Endothelial cell of umbilical vein (primary cell): ENCODE measurements around the gene CA5A. TPM values are rescaled to one million over a fixed set of nuclear protein-coding genes. Genes with fewer than 3 reads are reported as not detected.
A peak's percentile ranks its signal among the peaks of the same experiment; 100 is the strongest.

Experiments
- BruUV-seq: library from RNA; stranded (reverse); fragments of 400-500 nt; replicated peaks from 2 replicates; lab custom pipeline; 2021; lab: Mats Ljungman, UMichigan
- CTCF ChIA-PET: fragments of 300-600, 350-600 bp; sonication (Branson Sonifier 250); formaldehyde crosslinking; loops from one replicate; lab custom pipeline; 2021; ENCODE audit warnings: antibody characterized with exemption, inconsistent platforms; lab: Charles Lee
- POLR2A ChIA-PET: fragments of 300-600, 350-600 bp; sonication (Branson Sonifier 250); formaldehyde crosslinking; loops from one replicate; lab custom pipeline; 2021; ENCODE audit warnings: antibody characterized with exemption, inconsistent platforms; lab: Charles Lee
- DNase-seq: peaks from one replicate; pipeline ENCODE4 v3.0.0-alpha.2; 2011; ENCODE audit warnings: low read depth, low spot score
- FAIRE-seq: peaks from 2 replicates; lab custom pipeline; 2011; peaks lifted over from hg19 to GRCh38; lab: Jason Lieb, UNC
- H2AFZ ChIP-seq: 2 replicates; pipeline ENCODE4 v1.6.0; 2012; ENCODE audit warnings: low read depth, low read length, control low read depth, inconsistent platforms
- H3K27ac ChIP-seq: 2 replicates; pipeline ENCODE4 v1.5.1; 2011; ENCODE audit warnings: low read depth, mild to moderate bottlenecking, control low read depth, low read length, moderate library complexity; ENCODE audit not compliant: insufficient read depth
- H3K27me3 ChIP-seq, 2 experiments: 2 replicates each; pipeline versions ENCODE4 v1.6.0 to v1.6.1; 2011; ENCODE audit warnings: low read length in 2 of 2, mixed read lengths in 1 of 2; ENCODE audit not compliant: control insufficient read depth in 2 of 2, insufficient read depth in 2 of 2
- H3K36me3 ChIP-seq, 2 experiments: 2 replicates in 1 of 2; 3 replicates in 1 of 2; pipeline ENCODE4 v1.5.1; 2011; ENCODE audit warnings: low read length in 2 of 2, mild to moderate bottlenecking in 1 of 2, moderate library complexity in 1 of 2; ENCODE audit not compliant: control insufficient read depth in 2 of 2, insufficient read depth in 2 of 2; ENCODE audit errors: extremely low read depth in 1 of 2
- H3K4me1 ChIP-seq: 3 replicates; pipeline ENCODE4 v1.5.1; 2011; ENCODE audit warnings: mild to moderate bottlenecking, low read length; ENCODE audit not compliant: control insufficient read depth, insufficient read depth; ENCODE audit errors: extremely low read depth
- H3K4me2 ChIP-seq: 2 replicates; pipeline ENCODE4 v1.6.1; 2011; ENCODE audit warnings: low read length, control low read depth, mixed read lengths; ENCODE audit not compliant: insufficient read depth
- H3K4me3 ChIP-seq, 3 experiments: fragments of 200-600 bp in 1 of 3; sonication (generic), shearing (Covaris generic) in 1 of 3; replicated peaks in 1 of 3; 2 replicates each; pipeline ENCODE4 v1.5.1; 2011 to 2016; ENCODE audit warnings: control low read depth in 3 of 3, low read length in 3 of 3, mild to moderate bottlenecking in 2 of 3, inconsistent platforms in 1 of 3, low read depth in 1 of 3, moderate library complexity in 1 of 3; ENCODE audit not compliant: insufficient read depth in 1 of 3
- H3K79me2 ChIP-seq: 2 replicates; pipeline ENCODE4 v1.6.0; 2012; ENCODE audit warnings: low read length, inconsistent platforms; ENCODE audit not compliant: control insufficient read depth, insufficient read depth
- H3K9ac ChIP-seq: replicated peaks from 2 replicates; pipeline ENCODE3; 2011; ENCODE audit warnings: low read length, control low read depth; ENCODE audit not compliant: insufficient read depth; ENCODE audit errors: extremely low read depth
- H3K9me1 ChIP-seq: replicated peaks from 3 replicates; pipeline ENCODE4 v1.6.0; 2011; ENCODE audit warnings: mild to moderate bottlenecking, low read length; ENCODE audit not compliant: control insufficient read depth, insufficient read depth; ENCODE audit errors: extremely low read depth
- H3K9me3 ChIP-seq: replicated peaks from 2 replicates; pipeline ENCODE4 v1.5.1; 2012; ENCODE audit warnings: low read length, inconsistent platforms; ENCODE audit not compliant: control insufficient read depth, insufficient read depth
- H4K20me1 ChIP-seq: replicated peaks from 2 replicates; pipeline ENCODE3; 2011; ENCODE audit warnings: mild to moderate bottlenecking, low read length; ENCODE audit not compliant: control insufficient read depth, insufficient read depth; ENCODE audit errors: extremely low read depth
- EZH2 ChIP-seq: IDR thresholded peaks from 2 replicates; pipeline ENCODE4 v1.6.1; 2012; ENCODE audit warnings: borderline replicate concordance, low read depth, mild to moderate bottlenecking, moderate library complexity, low read length, inconsistent platforms; ENCODE audit not compliant: severe bottlenecking
- FOS ChIP-seq: IDR thresholded peaks from 2 replicates; pipeline ENCODE4 v1.6.1; 2011; ENCODE audit warnings: mild to moderate bottlenecking, low read length, moderate library complexity, borderline replicate concordance; ENCODE audit not compliant: insufficient read depth
- GATA2 ChIP-seq: IDR thresholded peaks from 2 replicates; pipeline ENCODE4 v1.7.0; 2011; ENCODE audit warnings: low read depth, mild to moderate bottlenecking, moderate library complexity, mixed read lengths, low read length; ENCODE audit not compliant: insufficient read length, insufficient read depth
- JUN ChIP-seq: IDR thresholded peaks from 2 replicates; pipeline ENCODE4 v1.6.1; 2011; ENCODE audit warnings: borderline replicate concordance, low read depth; ENCODE audit not compliant: insufficient read length, insufficient read depth
- MYC ChIP-seq: IDR thresholded peaks from one replicate; pipeline ENCODE4 v1.6.1; 2011; ENCODE audit warnings: mild to moderate bottlenecking, low read depth, low read length
- POLR2A ChIP-seq: IDR thresholded peaks from 2 replicates; pipeline ENCODE4 v1.6.1; 2012; ENCODE audit warnings: low read depth, mild to moderate bottlenecking, control low read depth, low read length
- POLR2AphosphoS5 ChIP-seq: IDR thresholded peaks from 2 replicates; pipeline ENCODE4 v1.6.1; 2012; ENCODE audit warnings: low read depth, mild to moderate bottlenecking, control low read depth, low read length, moderate library complexity; ENCODE audit not compliant: insufficient read depth
- dilution Hi-C: fragments of 300-500 bp; cut with MboI; formaldehyde crosslinking; loops from one replicate; pipeline ENCODE4 v1.15.0; 2019; ENCODE audit warnings: low sequenced_read_pairs; ENCODE audit not compliant: extremely low pct_ligation_motif_present
- intact Hi-C: fragments of 100-400 bp; cut with micrococcal nuclease; formaldehyde crosslinking; loops from one replicate; pipeline ENCODE4 v1.10.0; 2022
- polyA plus RNA-seq, 4 experiments: library from polyadenylated mRNA; depleted of rRNA in 3 of 4; stranded (reverse) in 3 of 4; unstranded in 1 of 4; fragments of >200 nt; gene quantifications; 2 replicates each; pipeline versions ENCODE4 v1.2.1 to v1.2.3, GENCODE V29; 2011 to 2012; ENCODE audit warnings: missing spikeins in 1 of 4
- total RNA-seq: library from RNA; stranded (reverse); gene quantifications from 2 replicates; pipeline ENCODE4 v1.2.3, GENCODE V29; 2021
- TF ChIP-seq, protein P1 (sequence below), 2 donors: IDR thresholded peaks; 1 replicate in 1 of 2; 2 replicates in 1 of 2; pipeline ENCODE4 v1.5.1; 2011; ENCODE audit warnings: low read length in 2 of 2, mild to moderate bottlenecking in 2 of 2, moderate library complexity in 2 of 2, control low read depth in 1 of 2, inconsistent platforms in 1 of 2, low read depth in 1 of 2; ENCODE audit not compliant: insufficient read depth in 1 of 2; ENCODE audit errors: extremely low read depth in 1 of 2
- TF ChIP-seq, protein P2 (sequence below): IDR thresholded peaks from 2 replicates; pipeline ENCODE4 v1.6.1; 2011; ENCODE audit not compliant: insufficient read depth, insufficient read length

The CA5A gene
- total and polyA plus RNA-seq, 2 donors (not counting 3 experiments of a cell fraction or from before 2014, with no cell fraction given) = not detected

DNA sequence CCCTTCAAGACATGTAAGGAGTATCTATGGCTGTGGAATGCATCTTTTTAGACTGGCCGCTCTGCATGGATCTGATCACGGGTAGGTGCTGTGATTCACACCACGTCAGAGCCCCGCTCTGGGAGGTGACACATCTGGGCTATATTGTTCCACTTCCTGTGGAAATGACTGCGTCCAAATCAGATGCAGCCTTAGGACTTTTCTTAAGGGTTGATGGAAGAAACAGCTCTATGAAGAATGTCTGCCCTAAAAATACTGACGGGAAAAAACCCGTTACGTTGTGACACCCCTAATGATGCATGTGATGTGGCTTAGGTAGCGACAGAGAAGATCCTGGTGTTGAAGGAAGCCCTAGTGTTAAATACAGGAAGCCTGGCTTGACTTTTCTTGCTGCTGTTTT, 27.1 kb upstream of the CA5A start:
- Histone ChIP-seq H3K27ac (peak overlapping the region; percentile 94), H3K27me3 (no peaks in the 10 kb centered on the region), H4K20me1 (no peaks in the 10 kb centered on the region), H3K79me2 (peaks cover 66% of the 10 kb centered on the region), H3K4me1 (peaks cover 32% of the 10 kb centered on the region), H3K36me3 (no peaks in the 10 kb centered on the region), H2AFZ (peak overlapping the region; percentile 10), H3K9me1 (no peaks in the 10 kb centered on the region), H3K4me3 (peak overlapping the region in 1 of 3 experiments; percentile 18), H3K9me3 (no peaks in the 10 kb centered on the region), H3K4me2 (peak overlapping the region; percentile 79), H3K9ac (peak overlapping the region; percentile 95)
- CTCF ChIA-PET = interaction anchor here (1.0 to 1.4 kb wide), 3 partner anchors 10 to 20 kb away, joined by 3 to 7 read pairs (median 5); partner anchors contain the start of gene BANP
- DNase-seq (peak; percentile 93), FAIRE-seq (peak; percentile 91)
- dilution Hi-C loops = no loop called here
- BruUV-seq = no TSS peak
- POLR2A ChIA-PET = interaction anchor here (1.2 kb wide), 1 partner anchor 12 kb away, joined by 3 read pairs; the partner anchor contains the start of gene BANP
- TF ChIP-seq JUN (peak; percentile 89), POLR2A (peak; percentile 17), GATA2 (peak; percentile 80), EZH2 (no peak), POLR2AphosphoS5 (peak; percentile 66), MYC (no peak), FOS (peak; percentile 96)
- TF ChIP-seq, protein P1, sequence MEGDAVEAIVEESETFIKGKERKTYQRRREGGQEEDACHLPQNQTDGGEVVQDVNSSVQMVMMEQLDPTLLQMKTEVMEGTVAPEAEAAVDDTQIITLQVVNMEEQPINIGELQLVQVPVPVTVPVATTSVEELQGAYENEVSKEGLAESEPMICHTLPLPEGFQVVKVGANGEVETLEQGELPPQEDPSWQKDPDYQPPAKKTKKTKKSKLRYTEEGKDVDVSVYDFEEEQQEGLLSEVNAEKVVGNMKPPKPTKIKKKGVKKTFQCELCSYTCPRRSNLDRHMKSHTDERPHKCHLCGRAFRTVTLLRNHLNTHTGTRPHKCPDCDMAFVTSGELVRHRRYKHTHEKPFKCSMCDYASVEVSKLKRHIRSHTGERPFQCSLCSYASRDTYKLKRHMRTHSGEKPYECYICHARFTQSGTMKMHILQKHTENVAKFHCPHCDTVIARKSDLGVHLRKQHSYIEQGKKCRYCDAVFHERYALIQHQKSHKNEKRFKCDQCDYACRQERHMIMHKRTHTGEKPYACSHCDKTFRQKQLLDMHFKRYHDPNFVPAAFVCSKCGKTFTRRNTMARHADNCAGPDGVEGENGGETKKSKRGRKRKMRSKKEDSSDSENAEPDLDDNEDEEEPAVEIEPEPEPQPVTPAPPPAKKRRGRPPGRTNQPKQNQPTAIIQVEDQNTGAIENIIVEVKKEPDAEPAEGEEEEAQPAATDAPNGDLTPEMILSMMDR (IDR thresholded peaks at IDR 0.05; ENCODE audit: extremely low read depth in 1 of 2, insufficient read depth in 1 of 2, low read depth in 1 of 2, low read length in 2 of 2) = no peak
- TF ChIP-seq, protein P2, sequence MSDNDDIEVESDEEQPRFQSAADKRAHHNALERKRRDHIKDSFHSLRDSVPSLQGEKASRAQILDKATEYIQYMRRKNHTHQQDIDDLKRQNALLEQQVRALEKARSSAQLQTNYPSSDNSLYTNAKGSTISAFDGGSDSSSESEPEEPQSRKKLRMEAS = no peak
- intact Hi-C loops = loop anchor here (1.0 kb wide), 1 partner anchor 12 kb away; the partner anchor contains the start of gene BANP
